ENCODE results near the gene TCEANC2.

TCEANC2 gene

GRCh38 chr1:54016343-54017282, 36.8 kb upstream of the TCEANC2 start:
- TF ChIP-seq GATA2 (IDR thresholded peaks at IDR 0.05; ENCODE audit: low read depth, low read length) (no peak), GATA3 (IDR thresholded peaks at IDR 0.05; ENCODE audit: low read depth, low read length) (no peak)

- TF ChIP-seq GATA3 (IDR thresholded peaks at IDR 0.05; ENCODE audit: low read depth, low read length) (no peak), GATA2 (IDR thresholded peaks at IDR 0.05; ENCODE audit: low read depth, low read length) (no peak)
Observed at GRCh38 chr1:54017979-54018378, 35.4 kb upstream of the TCEANC2 start, which contains the start of gene LDLRAD1. Gene LDLRAD1, minus strand, starts transcription at chr1:54018186. Its CDS starts 74 bp downstream, at chr1:54018112.

GRCh38 chr1:54018635-54019034, 34.8 kb upstream of the TCEANC2 start:
- no peak for TF ChIP-seq GATA3 (IDR thresholded peaks at IDR 0.05; ENCODE audit: low read depth, low read length)
- no peak for TF ChIP-seq GATA2 (IDR thresholded peaks at IDR 0.05; ENCODE audit: low read depth, low read length)

- peak; percentile 62 for TF ChIP-seq GATA2 (IDR thresholded peaks at IDR 0.05; ENCODE audit: low read depth, low read length)
Observed at GRCh38 chr1:54019562-54020176, 33.7 kb upstream of the TCEANC2 start.

- TF ChIP-seq GATA2 (IDR thresholded peaks at IDR 0.05; ENCODE audit: low read depth, low read length) (no peak), GATA3 (IDR thresholded peaks at IDR 0.05; ENCODE audit: low read depth, low read length) (no peak)
Observed at GRCh38 chr1:54024358-54024757, 29.1 kb upstream of the TCEANC2 start.

GRCh38 chr1:54027848-54028247, 25.6 kb upstream of the TCEANC2 start:
- TF ChIP-seq GATA2 (IDR thresholded peaks at IDR 0.05; ENCODE audit: low read depth, low read length) (no peak), GATA3 (IDR thresholded peaks at IDR 0.05; ENCODE audit: low read depth, low read length) (no peak)

GRCh38 chr1:54028306-54029251, 24.8 kb upstream of the TCEANC2 start:
- TF ChIP-seq GATA3 (IDR thresholded peaks at IDR 0.05; ENCODE audit: low read depth, low read length) (peak; percentile 93), GATA2 (IDR thresholded peaks at IDR 0.05; ENCODE audit: low read depth, low read length) (peak; percentile 94)

- no peak for TF ChIP-seq GATA3 (IDR thresholded peaks at IDR 0.05; ENCODE audit: low read depth, low read length)
- no peak for TF ChIP-seq GATA2 (IDR thresholded peaks at IDR 0.05; ENCODE audit: low read depth, low read length)
Observed at GRCh38 chr1:54037476-54037875, 15.9 kb upstream of the TCEANC2 start.

- TF ChIP-seq GATA2 (IDR thresholded peaks at IDR 0.05; ENCODE audit: low read depth, low read length) (no peak), GATA3 (IDR thresholded peaks at IDR 0.05; ENCODE audit: low read depth, low read length) (no peak)
Observed at GRCh38 chr1:54041806-54042205, 11.6 kb upstream of the TCEANC2 start.

GRCh38 chr1:54045496-54045895, 7.9 kb upstream of the TCEANC2 start:
- TF ChIP-seq GATA3 (IDR thresholded peaks at IDR 0.05; ENCODE audit: low read depth, low read length) (no peak), GATA2 (IDR thresholded peaks at IDR 0.05; ENCODE audit: low read depth, low read length) (no peak)

GRCh38 chr1:54046671-54047383, 6.6 kb upstream of the TCEANC2 start:
- TF ChIP-seq GATA2 (IDR thresholded peaks at IDR 0.05; ENCODE audit: low read depth, low read length) (no peak), GATA3 (IDR thresholded peaks at IDR 0.05; ENCODE audit: low read depth, low read length) (no peak)

GRCh38 chr1:54047384-54048305, 5.8 kb upstream of the TCEANC2 start:
- no peak for TF ChIP-seq GATA2 (IDR thresholded peaks at IDR 0.05; ENCODE audit: low read depth, low read length)
- TF ChIP-seq GATA3 (IDR thresholded peaks at IDR 0.05; ENCODE audit: low read depth, low read length): no peak

All from SH-SY5Y (cell line).